NCI-H226 (cell line): ENCODE measurements around the gene NXN.
"Not testable (repeated sequence)": the region's sequence is repeated elsewhere in the genome, so short reads cannot be mapped to it uniquely, and the experiment has no call there.

Source experiments
- DNase-seq: peaks from one replicate; pipeline ENCODE4 v3.0.0-alpha.2; 2015

Gene NXN

GRCh38 chr17:855569-855968 lies 124.0 kb downstream of the NXN start:
- no peak for DNase-seq

GRCh38 chr17:852850-853249 lies 126.7 kb downstream of the NXN start:
- DNase-seq, result not testable (repeated sequence)

- no peak for DNase-seq
Measured at GRCh38 chr17:852349-852748, 127.2 kb downstream of the NXN start.

GRCh38 chr17:851924-852323 lies 127.7 kb downstream of the NXN start:
- no peak for DNase-seq

GRCh38 chr17:850851-851763 lies 128.5 kb downstream of the NXN start:
- DNase-seq, result no peak

GRCh38 chr17:850086-850850 lies 129.3 kb downstream of the NXN start:
- no peak for DNase-seq

- DNase-seq, result no peak
Measured at GRCh38 chr17:848402-848801, 131.2 kb downstream of the NXN start.

- no peak for DNase-seq
Measured at GRCh38 chr17:846901-847843, 132.4 kb downstream of the NXN start.

- no peak for DNase-seq
Measured at GRCh38 chr17:841313-841712, 138.3 kb downstream of the NXN start.

- DNase-seq, result no peak
Measured at GRCh38 chr17:838486-838885, 141.1 kb downstream of the NXN start.

- no peak for DNase-seq
Measured at GRCh38 chr17:836151-836550, 143.4 kb downstream of the NXN start.

GRCh38 chr17:835721-836120 lies 143.9 kb downstream of the NXN start:
- DNase-seq, result not testable (repeated sequence)

GRCh38 chr17:835263-835662 lies 144.3 kb downstream of the NXN start:
- peak; percentile 68 for DNase-seq

GRCh38 chr17:834136-834535 lies 145.4 kb downstream of the NXN start:
- no peak for DNase-seq

GRCh38 chr17:830950-831349 lies 148.6 kb downstream of the NXN start:
- DNase-seq, result no peak

- no peak for DNase-seq
Measured at GRCh38 chr17:830381-830780, 149.2 kb downstream of the NXN start.

GRCh38 chr17:829614-830013 lies 150.0 kb downstream of the NXN start:
- DNase-seq, result not testable (repeated sequence)

- DNase-seq, result no peak
Measured at GRCh38 chr17:828761-829160, 150.8 kb downstream of the NXN start.

- DNase-seq, result no peak
Measured at GRCh38 chr17:826778-827177, 152.8 kb downstream of the NXN start.

GRCh38 chr17:825216-825615 lies 154.4 kb downstream of the NXN start:
- no peak for DNase-seq

- no peak for DNase-seq
Measured at GRCh38 chr17:824378-824777, 155.2 kb downstream of the NXN start.

GRCh38 chr17:823501-823902 lies 156.1 kb downstream of the NXN start:
- DNase-seq, result no peak

GRCh38 chr17:819251-819650 lies 160.3 kb downstream of the NXN start:
- no peak for DNase-seq
